Melanocyte of skin (primary cell): ENCODE measurements around the gene PRMT7. TPM values are rescaled to one million over a fixed set of nuclear protein-coding genes. Genes with fewer than 3 reads are reported as not detected.

Experiments used
- small RNA-seq, 2 donors: library from RNA; depleted of rRNA; stranded (forward); fragments of <200 nt; gene quantifications; one replicate each; pipeline ENCODE3, GENCODE V24; 2012
- total RNA-seq, 2 donors: library from RNA; depleted of rRNA; stranded (reverse); fragments of >200 nt; gene quantifications; 2 replicates each; pipeline ENCODE4 v1.2.3, GENCODE V29; 2012

PRMT7 gene
- total RNA-seq, result 10 to 100 TPM; 61.6 to 79.9 TPM

GRCh38 chr16:68310774-68311511 lies at the start of gene PRMT7, which contains the start of gene SLC7A6OS:
Gene PRMT7 (plus strand): TSS chr16:68311019. CDS start chr16:68315980, 4,961 bp downstream.
Gene SLC7A6OS (minus strand): TSS chr16:68310946. CDS start chr16:68310926, 20 bp downstream.

GRCh38 chr16:68264128-68265077 lies 46.4 kb upstream of the PRMT7 start, which contains the start of gene SLC7A6:
Gene SLC7A6 (plus strand): TSS chr16:68264526. CDS start chr16:68274727, 10,201 bp downstream.

Small RNA genes within 50 kb of the gene (small RNA-seq; reads per million reads assigned to genes)
- gene RNU4-30P (0.23 to 0.30 reads per million in 2 donors), gene RNU6-1262P (0 reads per million in 2 donors)

Other genes starting within 250 kb of the PRMT7 start
- 10 to 100 TPM; 20.3 to 31.3 TPM for gene NFATC3, start 225.6 kb upstream of the PRMT7 start, total RNA-seq
- under 1 TPM in 1 of 2 donors, not detected in 1; under 0.01 TPM for gene ESRP2, start 74.9 kb upstream of the PRMT7 start, total RNA-seq
- gene PLA2G15, start 65.6 kb upstream of the PRMT7 start, total RNA-seq, result 10 to 100 TPM; 31.0 to 34.4 TPM
- gene SLC7A6, start 46.5 kb upstream of the PRMT7 start, total RNA-seq, result 10 to 100 TPM; 30.3 to 34.8 TPM
- gene SLC7A6OS, start 73 bp upstream of the PRMT7 start, total RNA-seq, result 10 to 100 TPM; 15.8 to 21.6 TPM
- under 1 TPM in 1 of 2 donors, not detected in 1; 0.34 TPM for gene SMPD3, start 137.5 kb downstream of the PRMT7 start, total RNA-seq
- 10 to 100 TPM; 13.0 to 23.1 TPM for gene ZFP90, start 228.3 kb downstream of the PRMT7 start, total RNA-seq